HG02852 (cell line): Measurements from ENCODE around the gene KANTR.
"Not testable (repeated sequence)": the region's sequence is repeated elsewhere in the genome, so short reads cannot be mapped to it uniquely, and the experiment has no call there.

Experiments
- ATAC-seq: cut with Tn5 transposase; IDR thresholded peaks from one replicate; pipeline ENCODE4 v1.9.1; 2021; ENCODE audit warnings: mild to moderate bottlenecking, moderate library complexity; ENCODE audit not compliant: unreplicated experiment

Gene KANTR

DNA sequence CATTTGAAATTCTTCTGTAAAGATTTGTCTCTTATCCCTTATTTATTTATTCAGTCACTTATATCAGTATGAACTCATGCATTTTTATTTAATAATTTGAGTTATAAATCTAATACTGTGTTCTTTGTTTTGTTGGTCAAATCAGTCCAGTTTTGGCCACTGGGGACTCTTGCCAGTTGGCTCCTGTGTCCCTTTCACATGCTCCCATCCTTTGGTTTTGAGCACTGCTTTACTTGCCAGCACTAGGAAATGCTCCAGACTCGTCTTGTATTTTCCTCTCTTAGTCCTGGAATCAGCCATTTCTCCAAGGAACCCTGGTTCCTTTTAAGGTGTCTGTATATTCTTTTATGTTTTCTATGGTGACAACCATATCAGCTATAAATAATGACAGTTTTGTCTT, 28.1 kb downstream of the KANTR start:
- ATAC-seq, result no peak

- no peak for ATAC-seq
Measured at GRCh38 chrX:53125506-53125905, 31.6 kb downstream of the KANTR start.

DNA sequence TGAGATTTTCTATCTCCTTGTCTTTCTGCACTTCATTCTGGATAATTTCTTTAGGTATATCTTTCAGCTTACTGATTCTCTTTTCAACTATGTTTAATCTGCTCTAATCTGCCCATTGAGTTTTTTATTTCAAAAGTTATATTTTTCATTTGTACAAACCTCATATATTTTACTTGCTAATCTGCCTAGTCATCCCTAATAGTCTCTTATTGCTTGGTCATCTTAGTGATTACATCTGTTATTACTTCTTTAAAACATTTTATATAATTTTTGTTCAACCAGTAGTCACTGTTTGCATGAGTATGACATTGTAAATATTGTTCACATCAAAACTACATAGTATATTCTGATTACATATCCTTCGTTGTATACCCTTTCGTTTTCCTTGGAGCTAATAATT, 32.4 kb downstream of the KANTR start:
- no peak for ATAC-seq

GRCh38 chrX:53128097-53128749, 34.3 kb downstream of the KANTR start:
- no peak for ATAC-seq

DNA sequence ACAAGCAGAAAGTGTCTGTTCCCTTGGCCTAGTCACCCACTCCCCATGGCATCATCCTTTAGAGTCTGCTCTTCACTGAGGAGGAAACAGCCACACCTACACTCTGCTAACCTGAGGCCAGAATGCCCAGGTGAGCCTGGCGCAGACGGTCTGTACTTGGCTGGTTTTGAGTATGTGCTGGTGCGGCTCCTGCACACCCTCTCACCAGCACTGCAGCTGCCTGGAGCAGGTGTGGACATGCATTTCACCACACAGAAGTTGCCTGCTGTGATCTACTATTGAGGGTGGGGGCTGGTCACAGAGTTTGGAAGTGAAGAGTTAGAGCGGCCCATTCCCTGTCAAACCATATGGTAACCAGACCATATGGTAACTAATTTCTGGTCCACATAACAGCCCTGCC, 39.5 kb downstream of the KANTR start:
- no peak for ATAC-seq

DNA sequence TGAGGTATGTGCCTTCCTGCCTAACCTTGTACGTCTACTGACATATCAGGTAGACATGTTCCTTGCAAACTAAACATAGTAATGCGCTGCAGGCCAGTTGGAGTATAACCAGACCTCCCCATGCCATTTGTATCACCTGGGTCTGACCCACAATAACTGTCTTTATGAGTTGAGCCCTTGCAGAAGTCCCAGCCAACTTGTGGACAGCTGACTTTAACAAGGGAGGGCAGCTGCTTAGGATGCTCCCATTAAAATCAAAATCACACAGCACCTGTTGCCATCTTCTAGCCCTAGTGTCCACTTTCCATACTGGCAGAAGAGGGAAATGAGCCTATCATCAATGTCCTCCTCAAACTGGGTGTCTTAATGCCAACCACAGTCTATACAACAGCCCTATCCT, 41.6 kb downstream of the KANTR start:
- no peak for ATAC-seq

DNA sequence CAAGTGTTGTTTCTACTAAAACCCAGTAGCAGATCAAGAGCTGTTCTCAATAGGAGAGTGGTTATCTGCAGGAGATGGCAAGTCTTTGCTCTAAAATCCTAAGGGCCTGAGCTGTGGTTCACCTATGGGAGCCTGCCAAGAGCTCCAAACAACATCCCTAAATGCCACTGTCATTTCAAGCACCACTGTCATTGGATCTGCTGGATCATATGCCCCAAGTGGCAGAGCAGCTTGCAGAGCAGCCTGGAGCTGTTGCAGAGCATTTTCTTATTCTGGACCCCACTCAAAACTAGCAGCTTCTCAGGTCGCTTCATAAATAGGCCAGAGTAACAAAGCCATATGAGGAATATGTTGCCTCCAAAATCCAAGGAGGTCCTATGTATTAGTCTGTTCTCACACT, 59.6 kb downstream of the KANTR start:
- ATAC-seq, result no peak

DNA sequence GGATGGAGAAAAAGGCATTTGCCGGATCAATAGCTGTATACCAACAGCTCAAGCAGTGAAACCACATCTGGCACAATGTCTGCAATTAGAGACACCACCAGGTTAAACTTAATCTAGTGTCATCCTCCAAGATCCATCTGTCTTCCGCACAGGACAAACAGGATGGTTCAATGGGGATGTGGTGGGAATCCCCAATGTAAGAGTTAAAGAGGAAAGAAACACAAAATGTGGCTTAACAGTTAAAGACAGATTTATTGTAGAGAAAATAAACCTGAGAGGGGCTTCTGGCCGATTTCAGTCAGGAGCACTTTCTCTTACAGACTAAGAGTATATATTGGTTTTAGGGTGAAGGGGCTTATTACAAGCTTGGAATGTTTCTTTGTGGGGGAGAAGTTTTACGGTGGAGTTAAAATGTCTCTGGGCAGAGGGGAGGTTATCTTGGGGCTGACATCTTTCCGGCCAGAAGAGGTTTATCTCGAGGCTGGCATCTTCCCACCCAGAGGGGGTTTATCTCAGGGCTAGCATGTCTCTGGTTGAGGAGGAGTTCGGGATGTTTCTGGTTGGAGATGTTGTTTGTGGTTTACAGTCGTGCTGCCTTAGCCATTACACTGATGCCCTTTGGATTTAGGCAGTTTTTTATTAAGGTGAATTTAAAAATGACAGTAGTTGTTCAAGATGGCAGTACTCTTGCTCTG, 61.7 kb downstream of the KANTR start:
- ATAC-seq, result no peak

DNA sequence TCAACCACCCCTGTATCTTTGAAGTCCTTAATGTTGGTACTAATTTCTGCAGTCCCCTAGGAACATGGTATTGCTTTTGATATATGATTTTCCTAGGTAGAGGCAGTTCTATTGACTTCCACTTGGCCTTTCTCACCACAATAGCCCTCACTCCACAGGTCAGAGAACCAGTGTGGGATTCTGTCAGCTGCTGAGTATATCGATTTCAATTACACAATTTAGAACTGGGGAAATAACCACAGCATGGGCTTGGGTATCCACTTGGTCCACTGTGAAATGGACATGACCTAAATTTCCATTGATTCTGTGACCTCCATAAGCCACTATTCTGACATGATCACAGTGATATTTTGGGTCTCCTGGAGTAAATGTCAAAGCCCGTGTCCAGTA, 62.3 kb downstream of the KANTR start:
- no peak for ATAC-seq

DNA sequence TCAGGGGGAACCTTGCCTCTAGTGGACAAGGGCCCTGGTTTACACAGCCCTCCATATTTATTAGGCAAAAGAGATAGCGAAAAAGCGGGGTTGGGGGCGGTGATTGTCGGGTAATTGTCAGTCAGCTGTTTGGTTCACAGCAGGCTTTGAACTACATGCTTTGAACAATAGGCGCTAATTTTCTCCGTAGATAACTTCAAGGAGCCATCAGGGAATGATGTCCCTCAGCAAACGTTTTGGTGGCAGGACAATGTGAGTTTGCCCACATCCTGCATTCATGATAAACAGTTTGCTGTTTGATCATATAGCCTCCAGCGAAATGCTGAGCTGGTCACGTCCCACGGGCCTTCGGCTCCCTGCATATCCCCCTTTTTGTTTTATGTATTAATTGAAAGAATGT, 65.2 kb downstream of the KANTR start:
- no peak for ATAC-seq

DNA sequence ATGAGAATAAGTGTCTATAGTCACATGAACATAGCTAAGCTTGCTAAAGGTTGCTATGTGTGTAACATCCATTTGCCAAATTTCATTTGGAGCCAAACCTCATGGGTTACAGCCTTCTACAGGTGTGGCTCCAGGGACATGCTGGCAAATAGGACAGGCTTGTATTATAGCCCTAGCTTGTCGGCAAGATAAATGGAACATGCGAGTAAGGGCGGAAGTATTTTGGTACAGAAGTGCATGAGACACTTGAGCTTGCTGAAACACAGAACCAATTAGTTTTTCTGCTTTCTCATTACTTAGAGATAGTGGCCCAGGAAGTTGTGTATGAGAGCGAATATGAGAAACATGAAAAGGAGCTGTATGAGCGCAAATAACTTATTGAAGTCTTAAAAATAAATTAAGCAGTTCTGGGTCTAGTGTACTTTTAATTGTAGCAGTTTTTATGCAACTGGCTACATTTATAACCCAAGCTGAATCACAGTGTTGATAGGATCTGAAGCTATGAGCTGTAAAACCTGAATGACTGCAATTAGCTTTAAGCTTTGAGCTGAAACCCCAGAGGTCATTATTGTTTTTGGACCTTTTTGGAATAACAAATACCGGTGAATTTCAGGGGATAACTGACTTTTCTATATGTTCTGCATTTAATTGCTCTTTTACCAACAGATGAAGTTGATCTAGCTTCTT, 66.5 kb downstream of the KANTR start:
- no peak for ATAC-seq

- ATAC-seq, result no peak
Measured at GRCh38 chrX:53163436-53163835, 69.5 kb downstream of the KANTR start.

DNA sequence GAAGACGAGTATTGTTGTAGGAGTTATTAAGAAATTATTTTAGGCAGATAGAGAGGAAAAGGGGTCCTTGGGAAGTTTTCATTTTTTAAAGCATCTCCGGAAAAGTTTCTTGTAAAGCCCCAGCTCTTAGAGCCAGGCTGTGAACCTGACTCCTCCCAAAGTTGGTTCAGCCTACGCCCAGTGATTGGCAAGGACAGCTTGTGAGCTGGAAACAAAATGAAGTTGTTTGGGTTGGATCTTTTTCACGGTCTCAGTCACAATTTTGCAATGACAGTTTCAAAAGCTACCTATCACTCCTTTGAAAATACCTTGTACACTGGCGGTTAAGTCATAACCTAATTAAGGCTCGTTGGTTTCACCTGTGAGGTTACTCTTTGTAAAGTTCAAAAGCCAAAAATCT, 70.6 kb downstream of the KANTR start:
- ATAC-seq, result not testable (repeated sequence)

- ATAC-seq, result no peak
Measured at GRCh38 chrX:53166103-53166502, 72.2 kb downstream of the KANTR start.

DNA sequence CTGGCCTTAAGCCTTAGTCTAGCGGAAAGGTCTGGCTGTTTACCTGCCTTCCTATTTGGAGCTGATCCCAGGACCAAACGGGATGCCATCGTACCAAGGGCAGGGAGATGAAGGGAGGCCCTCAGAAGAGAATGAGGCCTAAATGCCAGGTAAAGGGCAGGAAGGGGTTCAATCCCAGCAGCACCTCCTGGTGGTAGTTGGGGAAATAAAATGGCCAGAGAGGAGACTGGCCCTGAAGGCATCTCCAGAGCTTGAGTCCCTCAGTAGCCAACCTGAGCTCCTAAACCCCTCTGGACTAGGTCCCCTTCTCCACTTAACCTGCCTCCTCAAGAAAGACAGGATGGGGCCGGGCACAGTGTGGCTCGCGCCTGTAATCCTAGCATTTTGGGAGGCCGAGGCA, 77.4 kb downstream of the KANTR start:
- ATAC-seq, result no peak
